ENCODE results near the gene PRPS1. TPM values are rescaled to one million over a fixed set of nuclear protein-coding genes. Genes with fewer than 3 reads are reported as not detected.
"Not testable (repeated sequence)": the region's sequence is repeated elsewhere in the genome, so short reads cannot be mapped to it uniquely, and the experiment has no call there.

PRPS1 gene
- 27.6 TPM for total RNA-seq
- long read RNA-seq, transcript PRPS1-204 (7 exons, 2,152 nt), result major isoform, 19 of 21 reads
- long read RNA-seq, partial matches to known transcripts, result 1 of 21 reads
- long read RNA-seq, other reads (novel, unspliced or antisense), result 1 of 21 reads

DNA sequence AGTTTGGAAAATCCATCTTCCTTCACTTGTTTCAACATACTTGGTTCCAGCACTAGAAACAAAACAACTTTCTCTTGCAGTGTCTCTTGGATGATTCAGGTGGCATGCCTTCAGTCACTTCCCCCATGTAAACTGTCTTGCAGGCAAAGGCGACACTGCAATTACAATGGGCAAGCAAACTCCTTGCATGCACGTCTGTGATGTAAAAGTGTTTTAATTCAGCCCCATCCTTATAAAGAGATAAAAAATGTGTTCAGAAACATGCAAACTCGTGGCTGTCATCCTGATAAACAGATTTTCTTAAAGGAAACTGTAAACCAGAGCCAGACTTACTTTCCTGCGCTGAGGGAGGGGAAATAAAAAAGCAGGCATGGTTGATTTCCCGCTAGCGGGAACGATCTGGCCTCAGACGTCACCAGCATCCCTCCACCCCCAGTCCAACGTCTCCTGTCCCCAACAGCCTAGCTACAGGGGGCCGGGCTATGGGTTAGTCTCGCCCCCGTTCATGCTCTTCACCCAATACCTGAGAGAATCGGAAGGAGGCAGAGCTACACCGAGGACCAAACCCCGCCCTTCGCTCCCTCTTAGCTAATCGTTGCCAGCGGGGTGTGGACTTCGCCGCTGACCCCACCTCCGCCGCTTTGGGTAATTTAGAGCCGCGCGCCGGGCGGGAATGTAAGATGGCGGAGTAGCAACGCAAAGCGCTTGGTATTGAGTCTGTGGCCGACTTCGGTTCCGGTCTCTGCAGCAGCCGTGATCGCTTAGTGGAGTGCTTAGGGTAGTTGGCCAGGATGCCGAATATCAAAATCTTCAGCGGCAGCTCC is at the start of gene PRPS1:
Gene PRPS1 (plus strand): TSS at position 673 of the 824 bp plus-strand sequence. CDS start 119 bp downstream, at position 792.
- DNase-seq (ENCODE audit: low spot score), result peak; percentile 93

- no peak for DNase-seq (ENCODE audit: low spot score)
Measured at GRCh38 chrX:107579956-107580355, 48.4 kb upstream of the PRPS1 start.

GRCh38 chrX:107581923-107582322 is 46.4 kb upstream of the PRPS1 start:
- DNase-seq (ENCODE audit: low spot score), result no peak

- peak; percentile 59 for DNase-seq (ENCODE audit: low spot score)
Measured at GRCh38 chrX:107589243-107589642, 39.1 kb upstream of the PRPS1 start.

DNA sequence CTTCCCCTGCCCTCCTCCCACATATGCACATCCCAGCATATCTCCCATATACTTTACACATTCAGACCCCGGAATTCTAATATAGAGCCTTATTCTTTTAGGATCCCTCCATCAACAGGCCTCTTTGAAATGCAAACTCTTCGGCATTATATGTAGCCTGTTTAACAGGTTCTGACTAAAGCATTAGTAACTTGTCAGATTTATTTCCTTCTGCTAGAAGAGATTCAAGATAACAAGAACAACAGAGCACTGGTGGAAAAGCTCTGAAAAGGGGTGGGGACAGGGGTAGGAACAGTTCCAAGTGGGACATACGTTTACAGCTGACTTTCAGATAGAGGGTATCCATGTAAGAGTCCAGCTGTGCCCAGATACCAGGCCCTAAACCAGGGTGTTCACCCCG is 31.7 kb upstream of the PRPS1 start:
- DNase-seq (ENCODE audit: low spot score), result no peak

DNA sequence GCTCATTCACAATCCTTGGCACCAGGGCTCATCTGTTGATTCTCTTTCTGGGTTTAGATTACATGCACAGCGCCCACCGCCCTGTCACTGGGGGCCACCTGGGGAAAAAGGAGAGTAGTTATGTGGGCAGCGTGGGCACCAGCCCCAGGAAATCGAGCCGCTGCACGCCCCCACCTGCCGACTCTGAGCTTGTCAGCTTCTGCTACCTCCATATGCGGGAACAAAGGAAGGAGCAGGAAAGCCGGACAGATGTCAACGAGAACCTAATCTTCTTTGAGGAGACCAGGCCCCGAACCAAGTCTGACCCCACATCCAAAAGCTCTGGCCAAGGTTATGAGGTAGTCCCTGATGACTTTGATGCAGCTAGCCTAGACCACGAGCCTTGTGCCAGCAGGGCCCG is 31.0 kb upstream of the PRPS1 start:
- DNase-seq (ENCODE audit: low spot score), result peak; percentile 81

DNA sequence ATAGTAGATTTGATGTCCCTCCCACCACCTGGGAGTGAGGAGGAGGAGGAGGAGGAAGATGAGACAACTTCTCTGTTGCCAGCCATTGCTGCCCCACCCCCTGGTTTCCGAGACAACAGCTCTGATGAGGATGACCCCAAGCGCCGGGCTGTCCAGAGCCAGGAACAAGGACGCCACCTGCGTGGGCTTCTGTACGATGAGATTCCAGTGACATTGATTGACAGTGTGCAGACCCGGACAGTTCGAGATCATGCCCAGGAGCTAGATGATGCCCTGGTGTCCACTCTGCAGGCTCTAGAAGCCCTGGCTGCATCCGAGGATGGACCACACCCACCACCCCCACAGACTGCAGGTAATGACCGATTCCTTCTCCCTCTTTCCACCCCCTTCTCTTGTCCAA is 30.5 kb upstream of the PRPS1 start:
- peak; percentile 75 for DNase-seq (ENCODE audit: low spot score)

DNA sequence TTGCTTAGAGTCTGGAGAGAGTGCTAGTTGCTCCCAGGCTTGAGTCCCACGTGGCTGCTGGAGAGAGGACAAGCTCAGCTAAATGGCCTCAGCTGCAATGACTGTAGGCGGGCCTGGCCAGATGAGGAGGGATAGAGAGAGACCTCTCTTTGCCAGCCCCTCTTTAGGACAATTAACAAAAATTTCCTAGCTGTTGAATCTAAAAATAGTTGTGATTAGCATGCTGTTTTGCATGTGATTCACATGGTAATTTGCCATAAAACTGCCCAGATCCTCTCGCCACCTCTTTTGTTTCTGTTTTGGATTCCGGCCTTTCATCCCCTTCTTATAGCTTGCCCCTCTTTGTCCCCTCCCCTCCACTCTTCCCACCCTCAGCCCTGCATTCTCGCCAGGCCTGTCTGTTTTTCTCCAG is 28.9 kb upstream of the PRPS1 start:
- peak; percentile 47 for DNase-seq (ENCODE audit: low spot score)

DNA sequence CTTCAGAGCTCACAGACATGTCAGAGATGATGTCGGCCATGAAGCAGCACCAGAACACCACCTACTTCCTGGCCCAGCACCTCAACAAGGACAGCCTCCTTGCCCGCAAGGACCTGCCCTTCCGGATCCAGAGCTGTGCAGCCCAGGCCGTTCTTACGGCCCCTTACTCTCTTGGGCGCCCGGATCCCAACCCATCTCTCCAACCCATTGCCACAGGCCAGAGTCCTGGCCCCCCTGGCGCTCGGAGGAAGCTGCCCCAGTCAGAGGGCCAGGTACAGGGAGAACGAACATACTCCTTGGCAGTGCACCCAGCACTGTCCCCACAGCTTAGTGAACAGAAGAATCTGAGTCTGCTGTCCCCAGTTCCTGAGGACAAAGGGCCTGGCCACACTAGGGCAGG is 27.9 kb upstream of the PRPS1 start:
- peak; percentile 77 for DNase-seq (ENCODE audit: low spot score)

DNA sequence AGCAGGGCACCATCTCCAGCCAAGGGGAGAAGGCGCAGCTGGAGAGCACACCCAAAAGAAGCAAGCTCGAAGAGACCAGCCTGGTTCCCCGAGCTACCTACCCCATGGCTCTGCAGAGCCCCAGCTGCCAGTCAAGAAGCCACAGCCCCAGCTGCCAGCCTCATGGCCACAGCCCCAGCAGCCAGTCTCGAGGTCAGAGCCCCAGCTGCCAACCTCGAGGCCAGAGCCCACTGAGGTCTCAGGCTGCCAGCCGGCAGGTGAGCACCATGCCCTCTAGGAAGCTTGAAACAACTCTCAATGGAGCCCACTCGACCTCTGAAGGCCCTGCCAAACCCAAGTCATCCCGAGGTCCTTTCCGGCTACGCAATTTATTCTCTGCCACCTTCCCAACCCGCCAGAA is 27.0 kb upstream of the PRPS1 start:
- DNase-seq (ENCODE audit: low spot score), result peak; percentile 81

GRCh38 chrX:107601759-107602158 is 26.6 kb upstream of the PRPS1 start:
- no peak for DNase-seq (ENCODE audit: low spot score)

- peak; percentile 77 for DNase-seq (ENCODE audit: low spot score)
Measured at GRCh38 chrX:107602694-107603239, 25.5 kb upstream of the PRPS1 start.

- peak; percentile 51 for DNase-seq (ENCODE audit: low spot score)
Measured at GRCh38 chrX:107603429-107604159, 24.7 kb upstream of the PRPS1 start.

GRCh38 chrX:107609061-107609460 is 19.2 kb upstream of the PRPS1 start:
- DNase-seq (ENCODE audit: low spot score), result not testable (repeated sequence)

DNA sequence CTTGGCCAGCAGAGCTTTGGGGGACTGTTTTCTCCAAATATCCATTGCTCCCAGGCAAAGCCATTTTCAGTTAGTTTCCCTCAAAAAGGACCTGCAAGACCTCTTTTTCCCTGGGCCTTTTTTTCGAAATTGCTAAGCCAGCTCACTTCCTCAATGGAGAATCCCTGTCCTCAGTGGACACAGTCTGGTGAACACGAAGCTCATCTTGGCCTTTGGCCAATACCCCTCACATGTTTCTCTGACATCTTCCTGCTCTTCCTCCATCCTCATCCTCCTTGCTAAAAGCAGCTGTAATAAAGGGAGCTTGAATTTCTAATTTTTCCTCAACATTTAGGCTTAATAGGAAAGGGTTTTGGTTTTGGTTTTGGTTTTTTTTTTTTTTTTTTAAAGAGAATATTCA is 17.6 kb upstream of the PRPS1 start:
- DNase-seq (ENCODE audit: low spot score), result no peak

- DNase-seq (ENCODE audit: low spot score), result no peak
Measured at GRCh38 chrX:107619885-107620322, 8.4 kb upstream of the PRPS1 start.

DNA sequence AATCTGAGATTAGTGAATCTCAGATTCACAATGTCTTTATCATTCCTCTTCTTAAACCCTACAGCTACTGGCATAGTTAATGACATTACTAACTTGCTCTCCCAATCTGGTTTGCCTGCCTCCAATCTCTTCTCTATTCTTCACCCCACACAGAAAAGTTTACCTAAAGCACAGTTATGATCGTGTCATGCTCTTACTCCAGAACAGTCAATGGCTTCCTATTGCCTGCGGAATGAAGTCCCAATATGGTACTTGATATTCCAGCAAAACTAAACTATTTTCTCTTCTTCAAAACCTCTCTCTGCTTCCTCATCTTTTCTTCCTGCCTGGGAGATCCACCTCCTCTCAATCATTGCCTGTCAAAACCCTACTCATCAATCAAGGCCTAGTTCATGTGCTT is 3.4 kb upstream of the PRPS1 start:
- DNase-seq (ENCODE audit: low spot score), result no peak

GRCh38 chrX:107625739-107626138 is 2.6 kb upstream of the PRPS1 start:
- no peak for DNase-seq (ENCODE audit: low spot score)

DNA sequence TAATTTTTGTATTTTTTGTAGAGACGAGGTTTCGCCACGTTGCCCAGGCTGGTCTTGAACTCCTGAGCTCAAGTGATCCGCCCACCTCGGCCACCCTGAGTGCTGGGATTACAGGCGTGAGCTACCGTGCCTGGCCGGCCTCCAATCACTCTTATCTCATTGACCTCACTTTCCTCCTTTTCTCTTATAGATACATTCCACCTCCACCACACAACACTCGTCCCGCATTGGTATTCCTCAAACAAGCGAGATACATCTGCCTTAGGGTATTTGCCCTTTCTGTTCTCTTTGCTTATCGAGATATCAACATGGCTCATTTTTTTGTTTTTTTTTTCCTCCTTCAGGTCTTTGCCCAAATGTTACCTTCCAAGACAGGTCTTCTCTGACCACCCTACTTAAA is 1.8 kb upstream of the PRPS1 start:
- DNase-seq (ENCODE audit: low spot score), result no peak

DNA sequence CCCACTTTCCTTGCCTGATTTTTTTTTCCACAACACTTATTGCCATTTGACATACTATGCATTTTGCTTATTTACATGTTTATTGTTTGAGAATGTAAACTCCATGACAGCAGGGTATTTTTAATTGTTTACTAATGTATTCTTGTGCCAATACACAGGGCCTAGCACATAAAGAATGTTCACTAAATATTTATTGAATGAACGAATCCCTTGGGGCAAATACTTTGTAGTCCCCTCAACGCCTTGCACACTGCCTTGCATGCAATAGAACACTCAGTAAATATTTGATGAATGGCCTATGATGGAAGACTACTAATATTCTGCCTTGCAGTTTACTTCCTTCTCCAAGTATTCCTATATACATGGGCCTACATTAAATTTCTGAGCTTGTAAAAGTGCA is 1.4 kb upstream of the PRPS1 start:
- DNase-seq (ENCODE audit: low spot score), result no peak

GRCh38 chrX:107628662-107629539 is 591 bp downstream of the PRPS1 start:
- DNase-seq (ENCODE audit: low spot score), result no peak
